Activated CD8-positive, alpha-beta memory T cell treated with anti-CD3 and anti-CD28 coated beads, Interleukin-2, amount 10 ng/mL, durations not matched to agents 7 days and 5 days (primary cell): ENCODE measurements around the gene MNAT1. TPM values are rescaled to one million over a fixed set of nuclear protein-coding genes. Genes with fewer than 3 reads are reported as not detected.
"Not testable (repeated sequence)": the region's sequence is repeated elsewhere in the genome, so short reads cannot be mapped to it uniquely, and the experiment has no call there.

Experiments
- ATAC-seq: fragments of 150-1000 bp; cut with Tn5 transposase; one replicate; pipeline ENCODE4 v1.10.0; 2021; ENCODE audit warnings: moderate library complexity
- CTCF ChIA-PET: fragments of 350-600 bp; sonication (Branson Sonifier 250); formaldehyde crosslinking; loops from one replicate; lab custom pipeline; 2021; ENCODE audit warnings: antibody characterized with exemption; lab: Charles Lee
- DNase-seq: peaks from one replicate; pipeline ENCODE4 v3.0.0-alpha.2; 2020
- H3K27ac Mint-ChIP-seq: one replicate; pipeline ENCODE4 v1.8.0; 2021; ENCODE audit warnings: mild to moderate bottlenecking, mixed read lengths
- H3K27me3 Mint-ChIP-seq: one replicate; pipeline ENCODE4 v1.8.0; 2021; ENCODE audit warnings: mixed read lengths
- H3K36me3 Mint-ChIP-seq: one replicate; pipeline ENCODE4 v1.8.0; 2021; ENCODE audit warnings: mild to moderate bottlenecking, mixed read lengths
- H3K4me1 Mint-ChIP-seq: one replicate; pipeline ENCODE4 v1.8.0; 2021; ENCODE audit warnings: mixed read lengths
- H3K4me3 Mint-ChIP-seq: one replicate; pipeline ENCODE4 v1.8.0; 2021; ENCODE audit warnings: mild to moderate bottlenecking, moderate library complexity, mixed read lengths
- H3K9me3 Mint-ChIP-seq: one replicate; pipeline ENCODE4 v1.8.0; 2022; ENCODE audit warnings: low read depth, mixed read lengths
- total RNA-seq, 2 experiments: library from RNA; stranded (reverse); gene quantifications; one replicate each; pipeline ENCODE4 v1.2.3, GENCODE V29; 2021

The MNAT1 gene
- total RNA-seq, 2 experiments from 2014 or later: 57.9 to 60.7 TPM

DNA sequence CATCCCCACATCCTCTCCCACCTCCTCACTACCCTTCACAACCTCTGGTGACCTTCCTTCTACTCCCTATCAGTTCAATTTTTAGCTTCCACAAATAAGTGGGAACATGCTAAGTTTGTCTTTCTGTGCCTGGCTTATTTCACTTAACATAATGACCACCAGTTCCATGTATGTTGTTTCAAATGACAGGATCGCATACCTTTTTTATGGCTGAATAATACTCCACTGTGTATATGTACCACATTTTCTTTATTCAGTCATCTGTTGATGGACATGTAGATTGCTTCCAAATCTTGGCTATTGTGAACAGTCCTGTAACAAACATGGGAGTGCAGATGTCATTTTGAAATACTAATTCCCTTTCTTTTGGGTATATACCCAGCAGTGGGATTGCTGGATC lies 147.7 kb downstream of the MNAT1 start:
- Mint-ChIP-seq H3K9me3 (peaks cover 17% of the 10 kb centered on the region), H3K27ac (no peak overlapping the region), H3K27me3 (no peaks in the 10 kb centered on the region), H3K4me1 (peaks cover 9% of the 10 kb centered on the region), H3K4me3 (no peak overlapping the region), H3K36me3 (peaks cover 59% of the 10 kb centered on the region)
- ATAC-seq: no peak
- CTCF ChIA-PET: no interaction called here
- DNase-seq: no peak

DNA sequence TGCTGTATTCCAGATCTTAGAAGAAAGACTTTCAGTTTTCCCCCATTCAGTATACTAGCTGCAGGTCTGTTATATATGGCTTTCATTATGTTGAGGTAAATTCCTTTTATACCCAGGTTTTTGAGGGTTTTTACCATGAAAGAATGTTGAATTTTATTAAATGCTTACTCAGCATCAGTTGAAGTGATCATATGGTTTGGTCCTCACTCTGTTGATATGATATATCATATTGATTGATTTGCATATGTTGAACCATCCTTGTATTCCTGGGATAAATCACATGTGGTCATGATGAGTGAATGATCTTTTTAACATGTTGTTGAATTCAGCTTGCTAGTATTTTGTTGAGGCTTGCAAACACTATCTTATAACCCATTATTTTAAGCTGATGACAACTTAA lies 149.6 kb downstream of the MNAT1 start:
- no peak for DNase-seq
- peaks cover under 1% of the 10 kb centered on the region for H3K4me1 Mint-ChIP-seq
- no peaks in the 10 kb centered on the region for H3K27me3 Mint-ChIP-seq
- peaks cover 61% of the 10 kb centered on the region for H3K36me3 Mint-ChIP-seq
- no peak overlapping the region for H3K4me3 Mint-ChIP-seq
- ATAC-seq: no peak
- no peak overlapping the region for H3K27ac Mint-ChIP-seq
- peaks cover 19% of the 10 kb centered on the region for H3K9me3 Mint-ChIP-seq
- CTCF ChIA-PET: no interaction called here

DNA sequence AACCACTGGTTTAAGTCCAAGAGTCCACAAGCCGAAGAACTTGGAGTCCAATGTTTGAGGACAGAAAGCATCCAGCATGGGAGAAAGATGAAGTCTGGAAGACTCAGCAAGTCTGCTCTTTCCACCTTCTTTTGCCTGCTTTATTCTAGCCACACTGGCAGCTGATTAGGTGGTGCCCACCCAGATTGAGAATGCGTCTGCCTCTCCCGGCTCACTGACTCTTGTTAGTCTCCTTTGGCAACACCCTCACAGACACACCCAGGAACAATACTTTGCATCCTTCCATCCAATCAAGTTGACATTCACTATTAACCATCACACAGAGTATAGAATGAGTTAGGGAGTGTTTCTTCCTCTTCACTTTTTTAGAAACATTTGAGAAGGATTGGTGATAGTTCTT lies 156.1 kb downstream of the MNAT1 start:
- H3K27ac Mint-ChIP-seq, DNase-seq, CTCF ChIA-PET, H3K9me3 Mint-ChIP-seq, ATAC-seq, H3K27me3 Mint-ChIP-seq, H3K4me3 Mint-ChIP-seq: not testable (repeated sequence)
- Mint-ChIP-seq H3K4me1 (peaks cover 11% of the 10 kb centered on the region), H3K36me3 (peaks cover 15% of the 10 kb centered on the region)

DNA sequence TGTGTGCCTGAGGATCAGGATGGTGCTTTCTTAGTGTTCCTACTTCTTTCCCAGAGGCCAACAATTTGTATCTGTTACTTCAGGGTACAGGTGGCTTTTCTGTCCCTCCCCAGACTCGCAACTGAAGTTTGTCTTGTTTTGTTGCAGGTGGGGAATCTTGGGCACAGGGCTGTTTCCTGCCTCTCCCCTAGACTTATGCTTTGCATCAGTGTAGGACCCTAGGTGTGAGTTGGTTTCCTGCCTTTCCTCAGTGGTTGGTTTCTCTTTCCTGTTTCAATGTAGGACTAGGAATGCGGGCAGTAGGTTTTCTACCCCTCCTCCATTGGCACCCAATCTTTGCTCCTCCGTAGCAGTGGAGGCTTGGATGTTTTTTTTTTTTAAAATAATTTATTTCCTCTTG lies 159.3 kb downstream of the MNAT1 start:
- ATAC-seq: no peak
- H3K9me3 Mint-ChIP-seq: no peaks in the 10 kb centered on the region
- H3K27ac Mint-ChIP-seq: no peak overlapping the region
- no peak overlapping the region for H3K4me3 Mint-ChIP-seq
- DNase-seq: no peak
- CTCF ChIA-PET: no interaction called here
- peaks cover 11% of the 10 kb centered on the region for H3K4me1 Mint-ChIP-seq
- H3K36me3 Mint-ChIP-seq: peaks cover 2% of the 10 kb centered on the region
- H3K27me3 Mint-ChIP-seq: no peaks in the 10 kb centered on the region

DNA sequence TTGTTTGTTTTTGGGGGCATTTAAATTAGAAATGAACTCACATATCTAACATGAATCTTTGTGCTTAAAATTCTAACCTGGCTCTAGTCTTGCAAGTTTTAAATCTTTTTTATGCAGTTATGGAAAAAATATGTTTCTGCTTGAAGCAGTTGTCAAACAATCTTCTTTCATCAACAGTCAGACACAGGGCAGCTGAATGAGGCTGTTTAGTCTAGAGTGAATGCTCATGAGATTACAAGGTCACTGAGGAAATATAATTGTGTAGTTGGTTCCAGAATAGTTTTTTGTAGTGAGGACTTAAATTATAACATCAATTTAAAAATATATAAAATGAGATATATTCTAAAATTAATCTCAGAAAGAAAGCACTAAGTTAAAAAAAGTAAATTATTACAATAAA lies 169.8 kb downstream of the MNAT1 start:
- no peaks in the 10 kb centered on the region for H3K4me1 Mint-ChIP-seq
- H3K27ac Mint-ChIP-seq: no peak overlapping the region
- CTCF ChIA-PET: no interaction called here
- no peak overlapping the region for H3K4me3 Mint-ChIP-seq
- no peak for ATAC-seq
- H3K36me3 Mint-ChIP-seq: peaks cover 5% of the 10 kb centered on the region
- H3K27me3 Mint-ChIP-seq: no peaks in the 10 kb centered on the region
- DNase-seq: no peak
- H3K9me3 Mint-ChIP-seq: no peaks in the 10 kb centered on the region

DNA sequence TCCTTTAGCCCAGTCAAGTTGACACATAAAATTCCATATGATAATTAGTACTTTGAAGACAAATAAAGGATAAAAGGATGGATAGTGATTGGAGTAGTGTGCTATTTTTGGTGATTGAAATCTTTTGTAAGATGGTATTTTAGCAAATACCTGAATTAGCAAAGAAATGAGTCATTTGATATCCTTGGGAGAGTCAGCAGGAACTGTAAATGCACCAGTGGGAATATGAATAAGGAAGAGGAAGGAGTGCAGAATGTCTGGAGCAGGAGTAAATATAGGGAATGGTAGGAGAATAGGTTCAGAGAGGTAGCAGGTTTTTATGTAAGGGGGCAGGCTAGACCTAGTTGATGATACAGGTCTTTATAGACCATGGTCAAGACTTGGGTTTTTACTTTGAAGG lies 171.4 kb downstream of the MNAT1 start:
- no peaks in the 10 kb centered on the region for H3K4me1 Mint-ChIP-seq
- H3K36me3 Mint-ChIP-seq: peaks cover 4% of the 10 kb centered on the region
- H3K27ac Mint-ChIP-seq: no peak overlapping the region
- CTCF ChIA-PET: no interaction called here
- H3K9me3 Mint-ChIP-seq: no peaks in the 10 kb centered on the region
- H3K4me3 Mint-ChIP-seq: no peak overlapping the region
- no peaks in the 10 kb centered on the region for H3K27me3 Mint-ChIP-seq
- DNase-seq (no peak), ATAC-seq (no peak)

DNA sequence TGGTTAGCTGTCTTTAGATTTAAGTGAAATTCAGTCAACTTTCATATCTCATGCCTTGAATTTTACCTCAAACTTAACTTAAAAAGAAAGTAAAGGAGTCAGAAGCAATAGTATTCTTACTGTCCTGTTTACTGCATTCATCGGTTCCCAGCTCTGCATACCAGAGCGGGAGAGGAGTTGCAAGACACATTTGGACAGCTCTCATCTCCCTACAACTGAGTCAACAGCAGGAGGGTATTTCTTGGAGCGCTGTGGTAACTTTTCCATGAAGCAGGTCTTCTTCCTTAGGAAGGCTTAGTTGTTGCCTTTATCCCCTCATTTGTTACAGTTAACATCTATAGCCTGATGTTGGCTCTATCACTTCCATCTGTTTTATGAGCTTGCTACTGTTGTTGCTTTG lies 181.2 kb downstream of the MNAT1 start:
- ATAC-seq (no peak), DNase-seq (no peak)
- Mint-ChIP-seq H3K4me1 (no peaks in the 10 kb centered on the region), H3K36me3 (peaks cover 11% of the 10 kb centered on the region), H3K27me3 (no peaks in the 10 kb centered on the region), H3K9me3 (peaks cover 3% of the 10 kb centered on the region), H3K27ac (no peak overlapping the region), H3K4me3 (no peak overlapping the region)
- CTCF ChIA-PET: no interaction called here

DNA sequence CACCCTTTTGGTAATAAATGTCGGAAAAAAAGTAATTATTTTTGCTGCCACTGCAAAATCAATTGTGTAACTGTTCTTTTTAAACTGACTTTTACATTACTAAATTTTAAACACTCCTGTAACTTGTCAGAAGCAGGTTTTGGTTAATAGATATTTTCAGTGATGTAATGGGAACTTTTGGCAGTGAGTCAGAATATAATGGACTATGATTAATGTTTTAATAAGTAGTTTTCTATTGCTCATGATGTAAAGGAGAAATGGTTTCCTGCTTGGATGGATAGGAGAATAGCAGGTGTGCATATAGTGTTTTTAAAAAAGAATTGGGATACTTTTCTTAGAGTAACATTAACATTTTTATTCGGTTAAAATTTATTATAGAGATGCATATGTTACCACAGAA lies 187.5 kb downstream of the MNAT1 start:
- DNase-seq: no peak

DNA sequence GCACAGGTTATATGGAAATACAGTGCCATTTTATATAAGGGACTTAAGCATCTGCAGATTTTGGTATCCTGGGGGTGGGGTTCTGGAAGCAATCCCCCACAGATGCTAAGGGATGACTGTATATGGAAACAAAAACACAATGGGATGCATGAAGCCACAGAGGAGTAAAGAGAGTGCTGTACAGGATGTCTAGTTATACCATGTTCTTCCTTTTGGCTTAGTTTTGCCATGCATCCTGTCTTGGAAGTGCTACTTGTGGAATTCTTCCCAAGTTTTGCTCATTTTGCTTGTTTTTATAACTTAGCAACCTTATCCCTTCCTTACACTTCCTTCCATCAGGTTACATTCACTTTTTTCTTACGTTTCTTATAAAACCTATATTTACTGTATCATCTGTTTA lies 190.7 kb downstream of the MNAT1 start:
- peaks cover 6% of the 10 kb centered on the region for H3K4me1 Mint-ChIP-seq
- ATAC-seq: no peak
- no peak overlapping the region for H3K27ac Mint-ChIP-seq
- H3K9me3 Mint-ChIP-seq: no peaks in the 10 kb centered on the region
- H3K27me3 Mint-ChIP-seq: no peaks in the 10 kb centered on the region
- no peak overlapping the region for H3K4me3 Mint-ChIP-seq
- DNase-seq: no peak
- peaks cover 3% of the 10 kb centered on the region for H3K36me3 Mint-ChIP-seq
- CTCF ChIA-PET: no interaction called here

More for the DNA sequence above, 187.5 kb downstream of the MNAT1 start:
- ATAC-seq: no peak
- H3K36me3 Mint-ChIP-seq: peaks cover 6% of the 10 kb centered on the region
- CTCF ChIA-PET: no interaction called here
- H3K27me3 Mint-ChIP-seq: no peaks in the 10 kb centered on the region
- no peak overlapping the region for H3K4me3 Mint-ChIP-seq
- H3K9me3 Mint-ChIP-seq: no peaks in the 10 kb centered on the region
- H3K27ac Mint-ChIP-seq: no peak overlapping the region
- H3K4me1 Mint-ChIP-seq: peaks cover 6% of the 10 kb centered on the region

DNA sequence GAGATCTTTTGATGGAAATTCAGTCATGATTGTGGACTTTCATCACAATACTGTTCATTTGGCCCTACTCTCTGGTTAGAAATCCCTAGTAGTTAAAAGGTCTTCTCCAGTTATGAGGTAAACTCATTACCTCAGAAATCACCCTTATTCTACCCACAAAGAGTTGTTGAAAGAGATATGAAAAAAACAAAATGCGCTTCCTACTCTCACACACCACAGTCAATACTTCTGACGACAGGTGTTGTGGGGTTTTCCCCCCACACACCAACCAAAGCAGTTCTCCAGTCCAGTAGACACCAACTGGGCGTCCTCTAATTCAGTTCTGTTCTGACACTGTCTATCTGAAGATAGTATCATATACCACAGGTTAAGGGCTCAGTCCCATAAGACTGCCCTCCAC lies 191.4 kb downstream of the MNAT1 start:
- peaks cover 3% of the 10 kb centered on the region for H3K36me3 Mint-ChIP-seq
- no peaks in the 10 kb centered on the region for H3K27me3 Mint-ChIP-seq
- H3K4me1 Mint-ChIP-seq: peaks cover 6% of the 10 kb centered on the region
- no peak overlapping the region for H3K4me3 Mint-ChIP-seq
- ATAC-seq (no peak), DNase-seq (no peak)
- H3K27ac Mint-ChIP-seq: no peak overlapping the region
- H3K9me3 Mint-ChIP-seq: no peaks in the 10 kb centered on the region
- CTCF ChIA-PET: no interaction called here

DNA sequence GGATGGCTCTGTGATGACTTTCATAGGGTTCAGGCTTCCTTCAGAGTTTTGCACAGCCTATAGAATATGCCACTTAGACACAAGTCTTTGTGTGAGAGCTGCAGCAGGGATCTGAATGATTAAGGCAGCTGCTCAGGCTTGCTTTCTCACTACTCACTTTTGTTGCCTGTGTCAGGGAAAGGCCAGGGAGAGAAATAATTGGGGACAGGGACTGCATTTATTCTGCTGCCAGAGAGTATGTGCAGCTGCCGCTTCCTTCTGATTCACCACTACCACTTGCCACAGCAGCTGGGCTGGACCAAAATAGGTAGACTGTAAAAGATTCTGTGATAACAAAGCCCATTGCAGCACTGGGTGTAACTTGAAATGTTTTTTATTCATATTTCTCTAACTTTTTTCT lies 196.7 kb downstream of the MNAT1 start:
- no peaks in the 10 kb centered on the region for H3K9me3 Mint-ChIP-seq
- CTCF ChIA-PET: no interaction called here

DNA sequence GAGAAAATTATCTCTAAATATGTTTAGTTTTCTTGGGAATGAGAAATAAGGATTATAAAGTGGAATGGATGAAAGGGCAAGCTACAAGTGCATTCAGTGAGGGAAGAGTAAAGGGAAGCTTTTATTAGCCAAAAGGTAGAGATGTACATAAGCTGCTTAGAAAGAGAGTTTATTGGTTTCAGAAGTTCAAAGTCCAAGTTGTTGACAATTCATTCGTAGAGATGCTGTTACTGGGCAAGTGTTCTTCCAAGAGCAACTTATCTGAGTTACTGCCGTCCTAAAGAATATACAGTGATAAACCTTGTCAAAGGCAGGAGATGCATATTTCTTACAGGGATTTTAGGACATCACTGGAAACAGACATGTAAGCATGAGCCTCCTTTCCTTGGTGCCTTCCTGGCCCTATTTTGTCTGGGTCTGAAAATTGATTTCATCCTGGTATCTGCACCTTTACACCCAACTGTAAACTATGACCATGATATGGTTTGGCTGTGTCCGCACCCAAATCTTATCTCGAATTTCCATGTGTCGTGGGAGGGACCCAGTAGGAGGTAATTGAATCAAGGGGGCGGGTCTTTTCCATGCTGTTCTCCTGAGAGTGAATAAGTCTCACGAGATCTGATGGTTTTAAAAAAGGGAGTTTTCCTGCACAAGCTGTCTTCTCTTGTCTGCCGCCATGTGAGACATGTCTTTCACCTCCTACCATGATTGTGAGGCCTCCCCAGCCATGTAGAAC lies 199.5 kb downstream of the MNAT1 start:
- Mint-ChIP-seq H3K27ac (no peak overlapping the region), H3K4me1 (no peaks in the 10 kb centered on the region), H3K9me3 (peaks cover under 1% of the 10 kb centered on the region), H3K27me3 (no peaks in the 10 kb centered on the region), H3K4me3 (no peak overlapping the region), H3K36me3 (peaks cover 8% of the 10 kb centered on the region)
- CTCF ChIA-PET: no interaction called here
- no peak for DNase-seq
- ATAC-seq: no peak

More for the DNA sequence above, 196.7 kb downstream of the MNAT1 start:
- Mint-ChIP-seq H3K4me3 (no peak overlapping the region), H3K4me1 (peaks cover under 1% of the 10 kb centered on the region), H3K27ac (no peak overlapping the region), H3K27me3 (no peaks in the 10 kb centered on the region), H3K36me3 (peaks cover 6% of the 10 kb centered on the region)
- no peak for ATAC-seq
- DNase-seq: no peak

DNA sequence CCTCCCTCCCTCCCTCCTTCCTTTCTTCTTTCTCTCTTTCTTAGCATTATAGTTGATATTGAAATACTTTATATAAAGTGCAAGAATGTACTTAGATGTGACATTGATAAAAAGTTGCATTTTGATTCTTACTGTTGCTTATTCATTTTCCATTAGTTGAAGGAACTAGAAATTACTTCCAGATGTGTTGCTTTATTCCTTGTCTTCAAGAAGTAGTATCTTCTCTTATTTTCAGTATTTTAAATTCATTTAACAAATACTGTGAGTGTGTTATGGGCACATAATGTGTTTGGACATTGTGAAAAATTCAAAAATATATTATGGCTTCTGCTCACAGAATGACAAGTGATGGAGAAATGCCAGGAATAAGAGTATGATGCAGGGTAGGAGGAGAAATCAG lies 200.8 kb downstream of the MNAT1 start:
- no peaks in the 10 kb centered on the region for H3K4me1 Mint-ChIP-seq
- H3K27ac Mint-ChIP-seq: no peak overlapping the region
- no peak overlapping the region for H3K4me3 Mint-ChIP-seq
- DNase-seq: no peak
- H3K36me3 Mint-ChIP-seq: peaks cover 9% of the 10 kb centered on the region
- peaks cover 3% of the 10 kb centered on the region for H3K9me3 Mint-ChIP-seq
- no peaks in the 10 kb centered on the region for H3K27me3 Mint-ChIP-seq
- no peak for ATAC-seq
- CTCF ChIA-PET: no interaction called here

DNA sequence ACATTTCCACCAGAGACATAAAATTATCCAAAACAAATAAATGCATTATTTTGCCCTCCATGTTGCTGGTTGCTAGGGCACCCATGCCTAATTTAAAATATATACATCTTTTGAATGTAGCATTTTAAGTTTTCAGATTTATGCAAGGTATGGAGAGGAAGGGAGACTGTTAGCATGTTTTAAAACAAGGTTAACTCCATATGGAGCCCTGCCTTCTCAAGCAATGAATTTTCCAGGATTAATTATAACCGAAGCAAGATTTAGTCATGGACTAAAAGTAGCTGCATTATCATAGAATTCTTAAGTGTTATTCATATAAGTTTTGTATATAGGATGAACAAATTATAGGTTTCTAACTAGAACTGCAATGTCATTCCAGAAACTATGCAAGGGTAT lies 209.1 kb downstream of the MNAT1 start:
- no peaks in the 10 kb centered on the region for H3K27me3 Mint-ChIP-seq
- CTCF ChIA-PET: no interaction called here
- H3K4me3 Mint-ChIP-seq: no peak overlapping the region
- H3K9me3 Mint-ChIP-seq: peaks cover 3% of the 10 kb centered on the region
- ATAC-seq (no peak), DNase-seq (no peak)
- H3K36me3 Mint-ChIP-seq: peaks cover 26% of the 10 kb centered on the region
- H3K4me1 Mint-ChIP-seq: peaks cover 10% of the 10 kb centered on the region
- H3K27ac Mint-ChIP-seq: no peak overlapping the region
